ENCODE data around the gene PLSCR5.

PLSCR5 gene

GRCh38 chr3:146605106-146605505 lies at the start of gene PLSCR5:
Gene PLSCR5, minus strand, starts transcription at chr3:146605346. Its CDS starts 134 bp downstream, at chr3:146605212.
- no peak for DNase-seq (ENCODE audit: low read depth in 2 of 2)

GRCh38 chr3:146653978-146654377 lies 48.8 kb upstream of the PLSCR5 start:
- no peak for DNase-seq (ENCODE audit: low read depth in 2 of 2)

- DNase-seq (ENCODE audit: low read depth in 2 of 2) = no peak
Measured at GRCh38 chr3:146650691-146651442, 45.7 kb upstream of the PLSCR5 start.

- DNase-seq (ENCODE audit: low read depth in 2 of 2) = no peak
Measured at GRCh38 chr3:146646261-146646660, 41.1 kb upstream of the PLSCR5 start.

- DNase-seq (ENCODE audit: low read depth in 2 of 2) = peak; percentile 32 to 49
Measured at GRCh38 chr3:146640955-146641867, 36.1 kb upstream of the PLSCR5 start.

GRCh38 chr3:146640361-146640760 lies 35.2 kb upstream of the PLSCR5 start:
- DNase-seq (ENCODE audit: low read depth in 2 of 2) = no peak

GRCh38 chr3:146638718-146639117 lies 33.6 kb upstream of the PLSCR5 start:
- DNase-seq (ENCODE audit: low read depth in 2 of 2) = no peak

GRCh38 chr3:146637871-146638270 lies 32.7 kb upstream of the PLSCR5 start:
- DNase-seq (ENCODE audit: low read depth in 2 of 2) = no peak

GRCh38 chr3:146636881-146637280 lies 31.7 kb upstream of the PLSCR5 start:
- no peak for DNase-seq (ENCODE audit: low read depth in 2 of 2)

GRCh38 chr3:146634346-146634745 lies 29.2 kb upstream of the PLSCR5 start:
- DNase-seq (ENCODE audit: low read depth in 2 of 2) = no peak

GRCh38 chr3:146628671-146629070 lies 23.5 kb upstream of the PLSCR5 start:
- DNase-seq (ENCODE audit: low read depth in 2 of 2) = no peak

GRCh38 chr3:146626403-146627122 lies 21.4 kb upstream of the PLSCR5 start:
- DNase-seq (ENCODE audit: low read depth in 2 of 2) = no peak

GRCh38 chr3:146625186-146625775 lies 20.1 kb upstream of the PLSCR5 start:
- no peak for DNase-seq (ENCODE audit: low read depth in 2 of 2)

GRCh38 chr3:146621723-146622122 lies 16.6 kb upstream of the PLSCR5 start:
- DNase-seq (ENCODE audit: low read depth in 2 of 2) = no peak

GRCh38 chr3:146612015-146612414 lies 6.9 kb upstream of the PLSCR5 start:
- no peak for DNase-seq (ENCODE audit: low read depth in 2 of 2)

- no peak for DNase-seq (ENCODE audit: low read depth in 2 of 2)
Measured at GRCh38 chr3:146611096-146611495, 6.0 kb upstream of the PLSCR5 start.

GRCh38 chr3:146598535-146598934 lies 6.6 kb downstream of the PLSCR5 start:
- peak; percentile 18 to 25 for DNase-seq (ENCODE audit: low read depth in 2 of 2)

- DNase-seq (ENCODE audit: low read depth in 2 of 2) = no peak
Measured at GRCh38 chr3:146594843-146595482, 10.2 kb downstream of the PLSCR5 start.

GRCh38 chr3:146593776-146594175 lies 11.4 kb downstream of the PLSCR5 start:
- DNase-seq (ENCODE audit: low read depth in 2 of 2) = no peak

GRCh38 chr3:146590521-146590920 lies 14.6 kb downstream of the PLSCR5 start:
- DNase-seq (ENCODE audit: low read depth in 2 of 2) = peak; percentile 56 to 59

- peak in 1 of 2 experiments; percentile 24 for DNase-seq (ENCODE audit: low read depth in 2 of 2)
Measured at GRCh38 chr3:146589899-146590508, 15.1 kb downstream of the PLSCR5 start.

All from fibroblast of skin of left quadriceps (primary cell).